IPS-18c (cell line): ENCODE results near the gene FBXL13.
"Not testable (repeated sequence)": the region's sequence is repeated elsewhere in the genome, so short reads cannot be mapped to it uniquely, and the experiment has no call there.

ENCODE experiments used
- H3K4me3 ChIP-seq: 2 replicates; pipeline ENCODE4 v1.7.0; 2013; ENCODE audit warnings: low read depth, mild to moderate bottlenecking, low read length, moderate library complexity; ENCODE audit not compliant: insufficient read depth
- H3K9me3 ChIP-seq: one replicate; pipeline ENCODE4 v1.6.1; 2013; ENCODE audit warnings: mild to moderate bottlenecking, low read length, moderate library complexity; ENCODE audit not compliant: control insufficient read depth, insufficient read depth

The FBXL13 gene

DNA sequence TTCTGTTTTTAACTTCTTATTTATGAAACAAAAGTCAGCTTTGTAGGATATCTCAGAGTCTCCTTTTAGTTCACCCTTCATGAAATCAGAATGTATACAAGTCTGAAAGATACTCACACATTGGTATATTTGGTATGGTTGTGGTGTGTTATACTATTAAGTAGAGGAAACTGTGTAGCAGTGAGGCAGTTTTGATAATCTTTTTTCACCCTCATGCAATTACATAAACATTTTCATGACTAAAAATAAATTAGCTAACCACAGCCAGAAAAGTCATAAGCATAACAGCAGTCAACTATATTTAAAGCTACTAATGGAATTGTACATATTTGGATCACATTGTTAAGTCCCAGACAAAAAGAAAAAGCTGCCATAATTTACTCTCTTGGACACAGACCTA is 263.7 kb downstream of the FBXL13 start:
- no peak overlapping the region for H3K4me3 ChIP-seq
- no peaks in the 10 kb centered on the region for H3K9me3 ChIP-seq

- H3K4me3 ChIP-seq, result no peak overlapping the region
Measured at GRCh38 chr7:102806613-102807012, 268.0 kb downstream of the FBXL13 start.

GRCh38 chr7:102795987-102796595 is 278.5 kb downstream of the FBXL13 start:
- not testable (repeated sequence) for H3K4me3 ChIP-seq, H3K9me3 ChIP-seq

More at GRCh38 chr7:102806613-102807012, 268.0 kb downstream of the FBXL13 start:
- no peaks in the 10 kb centered on the region for H3K9me3 ChIP-seq

DNA sequence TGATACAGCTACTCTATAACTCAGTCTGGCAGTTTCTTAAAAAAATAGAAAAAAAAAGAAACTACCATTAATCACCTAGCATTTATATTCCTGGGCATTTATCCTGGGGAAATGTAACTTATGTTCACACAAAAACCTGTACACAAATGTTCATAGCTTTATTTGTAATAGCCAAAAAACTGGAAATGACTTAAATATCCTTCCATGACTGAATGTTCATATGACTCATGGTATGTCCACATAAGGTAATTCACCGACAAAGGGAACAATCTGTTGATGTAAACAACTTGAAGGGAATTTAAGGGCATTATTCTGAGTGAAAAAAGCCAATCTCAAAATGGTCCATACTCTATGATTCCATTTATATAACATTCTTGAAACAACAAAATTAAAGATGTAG is 280.0 kb downstream of the FBXL13 start:
- not testable (repeated sequence) for H3K4me3 ChIP-seq, H3K9me3 ChIP-seq

GRCh38 chr7:102791831-102792230 is 282.8 kb downstream of the FBXL13 start:
- H3K9me3 ChIP-seq, H3K4me3 ChIP-seq: not testable (repeated sequence)

DNA sequence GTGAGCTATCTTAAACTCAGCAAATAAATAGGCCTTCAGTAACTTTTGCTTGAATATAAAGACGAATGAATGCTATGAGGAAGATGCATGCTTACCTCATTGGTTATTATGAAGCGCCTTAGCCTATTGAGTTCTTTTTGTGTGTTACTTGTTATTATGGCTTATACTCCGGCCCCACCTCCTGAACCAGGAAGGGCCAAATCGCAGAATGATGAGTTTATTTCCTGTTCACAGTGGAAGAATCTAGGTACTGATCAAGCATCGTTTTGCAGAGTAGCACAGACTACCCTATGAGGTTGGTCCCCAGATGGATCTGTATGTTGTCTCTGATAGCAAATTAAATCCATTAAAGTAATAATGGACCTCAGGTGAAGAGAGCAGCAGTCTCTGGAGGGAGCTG is 283.2 kb downstream of the FBXL13 start:
- not testable (repeated sequence) for H3K9me3 ChIP-seq, H3K4me3 ChIP-seq

DNA sequence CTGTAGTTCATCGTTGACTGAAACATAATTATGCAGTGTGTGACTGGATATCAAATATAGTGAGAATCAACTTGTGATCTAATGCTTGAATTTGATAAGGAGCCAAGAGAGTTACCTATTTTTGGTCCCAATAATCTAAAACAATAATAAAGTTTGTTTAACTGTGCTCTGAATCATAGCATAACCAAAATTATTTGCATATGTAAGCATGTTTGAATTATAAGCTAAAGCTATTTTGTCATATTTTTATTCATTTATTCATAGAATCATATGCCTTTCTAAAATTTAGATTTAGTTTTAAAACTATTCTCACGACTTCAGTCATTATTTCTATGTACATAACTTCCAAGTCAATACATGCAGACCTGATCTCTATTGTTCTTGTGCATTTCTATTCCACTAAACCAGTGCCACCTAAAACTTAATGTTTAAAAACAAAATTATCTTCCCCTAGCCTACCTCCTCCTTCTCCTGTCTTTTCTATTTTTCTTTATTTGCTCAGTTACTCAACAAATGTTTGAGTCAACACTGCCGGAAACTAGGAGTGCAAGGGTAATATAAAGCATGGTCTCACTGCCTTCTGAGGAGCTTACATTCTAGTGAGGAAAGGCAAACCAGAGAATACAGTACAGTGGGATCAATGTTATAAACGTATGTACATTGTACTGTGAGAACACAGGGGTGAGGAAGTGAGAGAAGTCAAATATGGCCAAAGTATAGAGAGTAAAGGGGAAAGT is 284.1 kb downstream of the FBXL13 start:
- H3K9me3 ChIP-seq, H3K4me3 ChIP-seq: not testable (repeated sequence)

- not testable (repeated sequence) for H3K4me3 ChIP-seq, H3K9me3 ChIP-seq
Measured at GRCh38 chr7:102788770-102789169, 285.8 kb downstream of the FBXL13 start.

DNA sequence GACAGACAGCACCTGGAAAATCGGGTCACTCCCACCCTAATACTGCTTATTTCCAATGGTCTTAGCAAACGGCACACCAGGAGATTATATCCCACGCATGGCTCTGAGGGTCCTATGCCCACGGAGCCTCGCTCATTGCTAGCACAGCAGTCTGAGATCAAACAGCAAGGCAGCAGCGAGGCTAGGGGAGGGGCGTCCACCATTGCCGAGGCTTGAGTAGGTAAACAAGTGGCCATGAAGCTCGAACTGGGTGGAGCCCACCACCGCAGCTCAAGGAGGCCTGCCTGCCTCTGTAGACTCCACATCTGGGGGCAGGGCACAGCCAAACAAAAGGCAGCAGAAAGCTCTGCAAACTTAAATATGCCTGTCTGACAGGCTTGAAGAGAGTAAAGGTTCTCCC is 293.7 kb downstream of the FBXL13 start:
- not testable (repeated sequence) for H3K9me3 ChIP-seq, H3K4me3 ChIP-seq

DNA sequence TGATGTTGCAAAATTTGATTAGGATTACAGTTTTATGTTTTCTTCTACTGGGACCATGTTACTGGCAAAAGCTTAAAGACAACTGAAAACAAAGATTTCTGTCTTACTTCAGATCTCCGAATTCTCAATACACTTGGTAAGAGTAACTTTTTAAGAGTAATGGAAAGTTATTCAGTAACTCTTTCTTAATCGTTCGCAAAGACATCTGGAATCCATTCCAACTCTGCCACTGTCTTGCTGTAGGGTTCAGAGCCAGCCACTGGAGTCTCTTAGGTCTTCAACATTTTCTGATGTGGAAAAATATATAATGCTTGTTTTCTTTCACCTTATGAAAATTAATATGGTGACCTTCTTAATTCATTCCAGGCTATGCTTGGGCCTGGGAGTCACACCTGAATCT is 295.9 kb downstream of the FBXL13 start:
- H3K4me3 ChIP-seq, result not testable (repeated sequence)

DNA sequence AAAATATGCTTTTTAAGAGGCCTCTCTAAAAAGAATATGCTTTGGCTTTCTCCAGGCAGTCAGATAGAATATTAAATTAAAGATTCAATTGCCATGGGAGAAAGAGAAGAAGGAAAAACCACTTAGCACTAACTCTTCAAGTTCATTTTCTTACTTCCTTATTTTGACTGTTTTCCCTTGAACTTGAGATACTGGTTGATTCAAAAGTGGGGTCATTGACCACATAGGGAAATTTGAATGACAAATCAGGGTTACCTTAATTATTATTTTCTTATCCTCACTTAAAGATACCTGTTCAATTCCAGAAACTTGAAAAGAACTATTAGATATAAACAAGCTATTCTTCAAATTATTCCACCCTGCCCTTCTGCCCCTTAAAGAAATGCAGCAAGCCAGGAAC is 298.4 kb downstream of the FBXL13 start:
- not testable (repeated sequence) for H3K4me3 ChIP-seq, H3K9me3 ChIP-seq

More for the DNA sequence above, 295.9 kb downstream of the FBXL13 start:
- H3K9me3 ChIP-seq, result not testable (repeated sequence)

- H3K9me3 ChIP-seq, H3K4me3 ChIP-seq: not testable (repeated sequence)
Measured at GRCh38 chr7:102770467-102770866, 304.1 kb downstream of the FBXL13 start.

DNA sequence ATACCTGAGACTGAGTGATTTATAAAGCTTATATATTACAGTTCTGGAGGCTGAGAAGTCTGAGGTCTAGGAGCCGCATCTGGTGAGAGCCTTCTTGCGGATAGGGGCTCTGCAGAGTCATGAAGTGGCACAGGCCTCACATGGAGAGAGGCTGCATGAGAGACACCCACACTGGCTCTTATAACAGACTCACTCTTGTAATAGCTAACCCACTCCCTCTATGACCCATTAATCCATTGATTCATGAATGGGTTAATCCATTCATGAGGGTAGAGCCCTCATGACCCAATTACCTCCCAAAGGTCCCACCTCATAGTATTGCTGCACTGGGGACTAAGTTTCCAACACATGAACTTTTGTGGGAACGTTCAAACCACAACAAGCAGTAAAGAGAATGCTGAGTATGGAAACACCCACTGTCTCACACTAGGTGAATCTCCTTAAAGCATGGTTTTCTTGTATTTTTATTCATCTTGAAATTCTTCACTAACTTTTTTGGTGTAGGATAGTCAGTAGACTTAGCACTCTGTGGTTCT is 304.9 kb downstream of the FBXL13 start:
- not testable (repeated sequence) for H3K4me3 ChIP-seq, H3K9me3 ChIP-seq

GRCh38 chr7:102763295-102763905 is 311.2 kb downstream of the FBXL13 start:
- not testable (repeated sequence) for H3K9me3 ChIP-seq, H3K4me3 ChIP-seq
